WERI-Rb-1 (cell line): ENCODE data around the gene LMX1B.
"Not testable (repeated sequence)": the region's sequence is repeated elsewhere in the genome, so short reads cannot be mapped to it uniquely, and the experiment has no call there.

Source experiments
- DNase-seq: peaks from one replicate; pipeline ENCODE4 v3.0.0-alpha.2; 2020
- H3K27ac ChIP-seq: fragments of 250-450 bp; sonication (Bioruptor Pico); 2 replicates; pipeline ENCODE4 v1.5.1; 2020; ENCODE audit warnings: mild to moderate bottlenecking, moderate library complexity
- H3K27me3 ChIP-seq: fragments of 250-450 bp; sonication (Bioruptor Pico); 2 replicates; pipeline ENCODE4 v1.5.1; 2021; ENCODE audit warnings: mild to moderate bottlenecking, low read depth, moderate library complexity; ENCODE audit not compliant: insufficient read depth, severe bottlenecking
- H3K36me3 ChIP-seq: fragments of 250-450 bp; sonication (Bioruptor Pico); 2 replicates; pipeline ENCODE4 v1.5.1; 2020; ENCODE audit warnings: mild to moderate bottlenecking, moderate library complexity
- H3K4me3 ChIP-seq: 2 replicates; pipeline ENCODE4 v1.5.1; 2011; ENCODE audit warnings: low read depth, mild to moderate bottlenecking, control low read depth, low read length
- H3K9me3 ChIP-seq: fragments of 250-450 bp; sonication (Bioruptor Pico); 2 replicates; pipeline ENCODE4 v1.5.1; 2021; ENCODE audit warnings: mild to moderate bottlenecking, moderate library complexity; ENCODE audit not compliant: severe bottlenecking
- TF ChIP-seq, protein P1 (sequence below): IDR thresholded peaks from 2 replicates; pipeline ENCODE4 v1.5.1; 2011; ENCODE audit warnings: low read depth, mild to moderate bottlenecking, control low read depth, inconsistent platforms, low read length

LMX1B gene

DNA sequence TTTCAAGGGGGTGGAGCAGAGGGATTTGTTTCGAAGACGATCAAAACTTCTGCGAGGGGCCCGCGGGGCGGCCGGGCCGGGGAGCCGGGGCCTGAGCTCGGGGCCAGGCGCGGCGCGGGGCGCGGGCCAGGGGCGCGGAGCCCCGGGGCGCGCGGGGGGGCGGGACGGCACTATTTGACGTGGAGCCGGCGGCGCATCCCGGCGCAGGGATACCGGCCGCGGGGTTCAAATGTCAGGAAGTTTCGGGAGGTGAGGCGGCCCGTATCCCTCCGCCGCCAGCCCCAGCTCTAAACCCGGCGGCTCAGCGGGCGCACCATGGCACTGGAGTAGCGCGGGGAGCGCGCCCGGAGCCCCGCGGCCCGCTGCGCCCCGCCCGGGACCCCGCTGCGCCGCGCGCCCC lies at the start of gene LMX1B:
Gene LMX1B, plus strand, starts transcription at position 278 of the 400 bp plus-strand sequence. CDS start 522 bp downstream, outside the sequence.
- H3K4me3 ChIP-seq = peak within 1 kb of the TSS; percentile 44
- H3K36me3 ChIP-seq = no peaks in the 10 kb centered on the region
- DNase-seq = peak; percentile 73
- no peak within 1 kb of the TSS for H3K27ac ChIP-seq
- TF ChIP-seq, protein P1, sequence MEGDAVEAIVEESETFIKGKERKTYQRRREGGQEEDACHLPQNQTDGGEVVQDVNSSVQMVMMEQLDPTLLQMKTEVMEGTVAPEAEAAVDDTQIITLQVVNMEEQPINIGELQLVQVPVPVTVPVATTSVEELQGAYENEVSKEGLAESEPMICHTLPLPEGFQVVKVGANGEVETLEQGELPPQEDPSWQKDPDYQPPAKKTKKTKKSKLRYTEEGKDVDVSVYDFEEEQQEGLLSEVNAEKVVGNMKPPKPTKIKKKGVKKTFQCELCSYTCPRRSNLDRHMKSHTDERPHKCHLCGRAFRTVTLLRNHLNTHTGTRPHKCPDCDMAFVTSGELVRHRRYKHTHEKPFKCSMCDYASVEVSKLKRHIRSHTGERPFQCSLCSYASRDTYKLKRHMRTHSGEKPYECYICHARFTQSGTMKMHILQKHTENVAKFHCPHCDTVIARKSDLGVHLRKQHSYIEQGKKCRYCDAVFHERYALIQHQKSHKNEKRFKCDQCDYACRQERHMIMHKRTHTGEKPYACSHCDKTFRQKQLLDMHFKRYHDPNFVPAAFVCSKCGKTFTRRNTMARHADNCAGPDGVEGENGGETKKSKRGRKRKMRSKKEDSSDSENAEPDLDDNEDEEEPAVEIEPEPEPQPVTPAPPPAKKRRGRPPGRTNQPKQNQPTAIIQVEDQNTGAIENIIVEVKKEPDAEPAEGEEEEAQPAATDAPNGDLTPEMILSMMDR = no peak
- no peaks in the 10 kb centered on the region for H3K9me3 ChIP-seq
- H3K27me3 ChIP-seq = peaks cover 76% of the 10 kb centered on the region

DNA sequence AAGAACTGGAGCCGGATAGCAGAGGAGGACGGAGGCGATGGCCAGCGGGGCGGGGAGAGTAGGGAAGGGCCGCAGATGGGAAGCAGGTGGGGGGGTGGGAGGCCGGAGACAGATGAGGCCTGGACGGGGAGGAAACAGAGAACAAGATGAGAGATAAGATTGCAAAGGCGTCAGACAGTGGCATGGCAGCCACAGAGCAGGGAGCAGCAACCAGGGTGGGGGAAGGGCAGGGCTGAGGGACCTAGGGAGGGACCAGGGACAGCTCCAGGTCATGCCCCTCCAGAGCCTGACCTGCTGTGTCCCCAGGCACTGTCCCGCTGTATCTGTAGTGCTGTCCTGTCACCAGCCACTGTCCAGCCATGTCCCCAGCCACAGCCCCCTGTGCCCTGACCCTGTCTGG lies 49.6 kb upstream of the LMX1B start:
- Histone ChIP-seq H3K27ac (no peak overlapping the region), H3K4me3 (no peak overlapping the region), H3K27me3 (no peaks in the 10 kb centered on the region), H3K9me3 (no peaks in the 10 kb centered on the region), H3K36me3 (no peaks in the 10 kb centered on the region)
- TF ChIP-seq, protein P1 = no peak
- no peak for DNase-seq

DNA sequence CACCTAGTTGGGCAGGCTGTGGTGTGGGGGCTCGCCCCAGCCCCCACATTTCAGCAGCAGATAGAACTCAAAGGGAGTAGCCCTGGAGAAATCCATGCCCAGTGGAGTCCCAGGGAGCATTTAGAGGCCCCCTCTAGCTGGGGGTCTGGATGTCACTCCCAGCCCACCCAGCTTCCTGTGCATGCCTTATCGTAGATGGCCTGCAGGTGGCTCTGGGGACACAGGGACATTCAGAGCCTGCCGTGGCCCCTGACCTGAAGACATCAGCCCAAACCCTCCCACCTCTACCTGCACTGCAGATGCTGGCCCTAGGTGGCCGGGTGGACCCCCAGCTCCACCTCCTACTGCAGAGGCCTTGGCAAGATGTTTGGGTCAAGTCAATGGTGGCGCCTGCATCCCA lies 49.0 kb upstream of the LMX1B start:
- H3K4me3 ChIP-seq = no peak overlapping the region
- H3K36me3 ChIP-seq = no peaks in the 10 kb centered on the region
- TF ChIP-seq, protein P1 = peak; percentile 86
- no peaks in the 10 kb centered on the region for H3K27me3 ChIP-seq
- H3K9me3 ChIP-seq = no peaks in the 10 kb centered on the region
- peak; percentile 60 for DNase-seq
- H3K27ac ChIP-seq = no peak overlapping the region

DNA sequence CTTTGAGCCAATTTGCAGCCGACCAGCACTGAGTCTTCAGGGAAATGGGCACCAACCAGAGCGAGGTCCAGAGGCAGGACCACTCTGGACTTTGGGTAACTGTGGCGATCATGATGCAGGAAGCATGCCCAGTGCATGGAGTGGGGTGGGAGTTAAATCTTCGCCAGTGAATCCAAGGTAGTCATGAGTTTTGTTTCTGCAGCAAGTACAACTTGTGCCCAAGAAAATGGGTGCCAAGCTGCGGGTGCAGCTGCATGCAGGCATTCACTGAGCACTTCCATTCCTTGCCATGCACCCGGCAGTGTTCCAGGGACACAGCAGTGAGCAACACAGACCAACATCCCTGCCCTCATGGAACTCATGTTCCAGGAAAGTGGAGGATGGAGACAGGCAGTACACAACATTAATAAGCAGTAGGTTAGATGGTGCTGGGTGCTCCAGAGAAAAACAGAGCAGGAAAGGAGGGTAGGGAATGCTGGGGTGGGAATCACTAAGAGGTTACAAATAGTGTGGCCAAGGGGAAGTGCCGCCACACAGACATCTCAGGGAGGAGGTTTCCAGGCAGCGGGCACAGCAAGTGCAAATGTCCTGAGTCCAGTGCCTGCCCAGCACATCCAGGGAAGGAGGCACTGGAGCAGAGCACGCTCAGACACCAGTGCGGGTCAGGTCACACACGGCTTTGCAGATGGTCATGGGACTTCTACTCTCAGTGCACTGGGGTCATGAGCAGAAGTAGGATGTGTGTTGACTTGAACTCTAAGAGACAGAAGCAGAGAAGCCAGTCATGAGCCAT lies 48.2 kb upstream of the LMX1B start:
- Histone ChIP-seq H3K9me3 (peaks cover 4% of the 10 kb centered on the region), H3K4me3 (no peak overlapping the region), H3K27ac (no peak overlapping the region), H3K36me3 (no peaks in the 10 kb centered on the region), H3K27me3 (no peaks in the 10 kb centered on the region)
- DNase-seq = no peak
- TF ChIP-seq, protein P1 = no peak

DNA sequence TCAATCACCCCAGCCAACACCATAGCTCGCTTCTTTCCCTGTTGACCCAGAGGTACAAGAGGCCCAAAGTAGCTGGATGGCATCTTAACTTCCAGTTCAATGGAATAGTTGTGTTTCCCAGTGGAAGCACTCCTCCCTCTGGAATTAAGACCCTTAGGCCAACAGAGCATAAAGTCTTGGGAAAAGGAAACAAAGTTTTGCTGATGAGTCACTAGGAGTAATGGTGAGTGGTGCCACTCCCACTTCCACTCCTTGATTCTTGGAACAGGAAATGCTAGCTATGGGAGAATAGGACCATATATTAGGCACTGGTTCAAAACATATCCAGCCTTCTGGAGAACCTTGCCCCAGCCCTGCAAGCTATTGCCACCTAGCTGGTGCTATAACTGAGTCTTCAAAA lies 44.7 kb upstream of the LMX1B start:
- no peak overlapping the region for H3K27ac ChIP-seq
- no peak overlapping the region for H3K4me3 ChIP-seq
- H3K27me3 ChIP-seq = no peaks in the 10 kb centered on the region
- TF ChIP-seq, protein P1 = no peak
- no peak for DNase-seq
- peaks cover 4% of the 10 kb centered on the region for H3K9me3 ChIP-seq
- H3K36me3 ChIP-seq = no peaks in the 10 kb centered on the region

DNA sequence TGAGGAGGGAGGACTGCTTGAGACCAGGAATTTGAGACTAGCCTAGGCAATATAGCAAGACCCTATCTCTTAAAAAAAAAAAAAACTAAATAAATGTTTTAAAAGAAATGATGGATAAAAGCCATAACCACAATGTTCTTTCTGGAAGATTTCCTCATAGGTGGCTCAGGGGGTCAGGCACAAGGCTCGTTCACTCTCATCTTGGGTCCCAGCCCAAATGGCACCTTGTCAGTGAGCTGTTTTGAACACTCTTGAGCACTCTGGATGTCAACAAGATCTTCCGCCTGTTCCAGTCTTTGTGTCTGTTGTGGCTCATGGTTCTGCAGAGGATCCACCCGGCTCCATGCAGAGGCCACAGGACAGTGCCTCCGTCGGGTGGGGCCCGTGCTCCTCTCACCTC lies 35.7 kb upstream of the LMX1B start:
- TF ChIP-seq, protein P1 = no peak
- Histone ChIP-seq H3K9me3 (no peaks in the 10 kb centered on the region), H3K27me3 (no peaks in the 10 kb centered on the region), H3K4me3 (no peak overlapping the region), H3K36me3 (no peaks in the 10 kb centered on the region), H3K27ac (no peak overlapping the region)
- no peak for DNase-seq

DNA sequence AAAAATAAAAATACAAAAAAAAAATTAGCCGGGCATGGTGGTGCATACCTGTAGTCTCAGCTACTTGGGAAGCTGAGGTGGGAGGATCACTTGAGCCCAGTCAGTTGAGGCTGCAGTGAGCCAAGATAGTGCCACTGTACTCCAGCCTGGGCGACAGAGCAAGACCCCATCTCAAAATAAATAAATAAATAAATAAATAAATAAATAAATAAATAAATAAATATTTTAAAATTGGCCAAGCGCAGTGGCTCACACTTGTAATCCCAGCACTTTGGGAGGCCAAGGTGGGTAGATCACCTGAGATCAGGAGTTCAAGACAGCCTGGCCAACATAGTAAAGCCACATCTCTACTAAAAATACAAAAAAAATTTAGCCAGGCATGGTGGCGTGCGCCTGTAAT lies 33.4 kb upstream of the LMX1B start:
- H3K27me3 ChIP-seq, H3K9me3 ChIP-seq, H3K36me3 ChIP-seq, H3K4me3 ChIP-seq, H3K27ac ChIP-seq, DNase-seq: not testable (repeated sequence)
